HG03103 (cell line): ENCODE data around the gene NFATC2.

Experiments
- ATAC-seq: cut with Tn5 transposase; IDR thresholded peaks from one replicate; pipeline ENCODE4 v1.9.1; 2021; ENCODE audit warnings: low read depth; ENCODE audit not compliant: unreplicated experiment

NFATC2 gene

DNA sequence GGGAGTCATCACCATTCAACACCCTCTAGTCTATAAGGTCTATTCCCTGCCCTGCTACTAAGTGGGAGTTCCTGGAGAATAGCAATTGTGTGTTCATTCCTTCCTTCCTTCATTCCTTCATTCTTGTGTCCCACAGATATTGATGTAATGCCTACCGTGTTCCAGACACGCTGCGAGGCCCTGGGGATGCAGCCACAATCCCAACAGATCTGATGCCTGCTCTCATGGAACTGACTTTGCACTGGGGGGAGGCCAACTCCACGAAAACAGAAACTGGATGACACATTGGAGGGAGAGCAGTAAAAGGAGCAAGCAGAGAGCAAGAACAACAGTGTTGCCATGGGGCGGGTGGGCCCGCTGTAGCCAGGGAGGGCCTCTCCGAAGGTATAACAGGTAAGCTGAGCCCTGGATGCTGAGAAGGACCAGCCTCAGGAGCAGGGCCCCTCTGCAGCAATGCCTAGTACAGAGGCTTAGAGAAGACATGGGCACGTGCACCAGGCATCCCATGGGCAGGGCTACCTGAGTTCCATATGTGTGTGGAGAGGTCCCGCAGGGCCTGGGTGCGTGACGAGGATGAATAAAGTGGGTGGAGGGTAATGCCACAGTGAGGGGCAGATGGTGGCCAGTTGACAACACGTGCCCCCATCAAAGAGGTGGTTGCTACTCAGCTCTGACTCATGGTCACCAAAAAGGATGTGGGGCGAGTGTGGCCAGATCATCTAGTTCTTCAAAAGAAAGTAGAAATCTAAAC lies 173.9 kb downstream of the NFATC2 start:
- no peak for ATAC-seq

DNA sequence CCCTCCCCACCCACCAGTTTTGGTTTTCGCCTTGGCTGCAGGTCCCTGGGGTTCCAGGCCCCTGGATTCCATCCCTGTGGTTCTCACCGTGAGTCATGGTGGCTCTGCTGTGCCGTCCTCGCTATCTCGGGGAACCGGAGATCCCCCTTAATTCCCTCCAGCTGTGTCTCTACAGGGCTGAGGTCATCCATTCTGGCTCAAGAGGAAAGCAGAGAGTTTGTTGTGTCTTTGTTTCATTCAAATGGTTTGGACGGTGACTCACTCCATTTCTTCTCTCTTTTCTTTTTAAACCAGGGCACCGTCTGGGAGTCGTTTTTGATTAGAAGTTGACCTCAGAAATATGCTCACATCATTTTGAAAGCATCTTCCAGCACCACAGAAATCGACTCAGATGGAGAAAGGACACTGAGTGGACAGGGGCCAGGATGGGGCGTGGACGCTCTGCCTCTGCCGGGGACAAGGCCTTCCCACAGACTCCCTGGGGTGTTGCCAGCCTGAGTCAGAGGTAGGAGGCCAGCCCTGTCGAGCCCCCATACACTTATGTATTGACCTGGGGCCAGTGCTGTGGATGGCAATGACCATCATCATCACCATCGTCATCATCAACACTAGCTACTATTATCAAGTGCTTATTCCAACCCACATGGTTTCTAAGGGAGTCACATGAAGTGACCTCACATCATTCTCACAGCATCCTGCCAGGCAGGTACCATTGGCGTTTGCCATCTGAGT lies 176.2 kb downstream of the NFATC2 start:
- ATAC-seq: no peak

GRCh38 chr20:51365670-51366069 lies 176.8 kb downstream of the NFATC2 start:
- no peak for ATAC-seq

- ATAC-seq: no peak
Observed at GRCh38 chr20:51363813-51364212, 178.7 kb downstream of the NFATC2 start.

DNA sequence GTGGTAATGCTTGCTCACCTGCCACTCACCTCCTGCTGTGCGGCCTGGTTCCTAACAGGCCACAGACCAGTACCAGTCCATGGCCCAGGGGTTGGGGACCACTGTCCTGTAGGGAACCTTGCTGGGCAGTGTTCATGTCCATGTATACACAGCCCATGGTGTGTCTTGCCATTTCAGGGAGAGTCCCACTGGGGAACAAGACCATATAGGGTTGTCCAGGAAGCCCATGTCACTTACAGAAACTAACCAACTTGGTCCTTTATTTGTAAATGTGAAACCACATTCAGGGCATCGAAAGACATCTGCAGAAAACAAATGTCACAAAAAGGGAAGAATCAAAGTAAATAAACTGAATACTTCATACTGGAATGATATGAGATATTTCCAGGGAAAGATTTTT lies 179.1 kb downstream of the NFATC2 start:
- ATAC-seq: peak; percentile 90

DNA sequence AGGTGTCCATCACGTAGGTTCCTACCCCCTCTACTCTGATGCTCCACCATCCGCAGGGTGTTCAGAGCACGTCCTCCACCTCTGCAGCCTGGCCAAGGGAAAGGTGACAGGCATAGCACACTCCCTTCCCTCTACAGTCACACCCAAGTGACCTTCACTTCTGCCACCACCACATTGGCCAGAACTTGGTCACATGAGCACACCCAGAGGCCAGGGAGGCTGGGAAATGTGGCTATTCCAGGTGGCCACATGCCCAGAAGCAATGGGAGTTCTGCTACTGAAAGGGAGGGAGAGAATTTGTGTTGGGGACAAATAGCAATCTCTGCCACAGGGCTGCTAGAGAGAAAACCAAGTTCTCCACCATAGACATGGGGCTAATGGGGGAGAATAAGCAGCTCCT lies 180.3 kb downstream of the NFATC2 start:
- no peak for ATAC-seq

DNA sequence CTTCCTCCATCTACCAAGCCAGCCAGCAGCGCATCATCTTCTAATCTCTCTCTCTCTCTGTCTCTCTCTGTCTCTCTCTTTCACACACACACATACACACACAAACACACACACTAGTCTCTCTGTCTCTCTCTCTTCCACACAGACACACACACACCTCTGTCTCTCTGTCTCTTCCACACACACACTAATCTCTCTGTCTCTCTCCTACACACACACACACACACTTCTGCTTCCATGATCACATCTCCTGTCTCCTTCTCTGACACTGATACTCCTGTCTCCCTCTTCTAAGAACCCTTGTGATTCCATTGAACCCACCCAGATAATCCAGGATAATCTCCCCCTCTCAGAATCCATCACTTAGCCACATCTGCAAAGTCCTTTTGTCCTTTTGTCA lies 181.3 kb downstream of the NFATC2 start:
- ATAC-seq: no peak

GRCh38 chr20:51360451-51361201 lies 181.9 kb downstream of the NFATC2 start:
- no peak for ATAC-seq

DNA sequence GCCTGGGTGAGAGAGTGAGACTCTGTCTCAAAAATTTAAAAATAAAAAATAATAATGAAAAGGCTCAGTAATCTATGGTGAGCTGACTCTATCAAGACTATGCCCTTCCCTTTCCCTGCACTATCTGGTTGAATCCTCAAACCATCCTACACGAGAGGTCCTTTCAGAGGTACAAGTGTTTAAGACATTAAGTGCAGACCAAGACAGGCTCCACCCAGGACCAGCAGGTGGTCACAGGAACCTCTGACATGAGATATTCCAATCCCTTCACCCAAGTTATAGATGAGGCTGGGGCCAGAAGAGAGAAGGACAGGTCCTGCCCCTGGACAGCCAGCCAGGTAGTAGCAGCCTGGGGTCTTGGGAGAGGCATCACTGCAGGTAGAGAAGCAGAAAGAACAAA lies 182.6 kb downstream of the NFATC2 start:
- ATAC-seq: no peak

- no peak for ATAC-seq
Observed at GRCh38 chr20:51359401-51359800, 183.1 kb downstream of the NFATC2 start.

GRCh38 chr20:51358032-51358724 lies 184.3 kb downstream of the NFATC2 start:
- ATAC-seq: no peak

DNA sequence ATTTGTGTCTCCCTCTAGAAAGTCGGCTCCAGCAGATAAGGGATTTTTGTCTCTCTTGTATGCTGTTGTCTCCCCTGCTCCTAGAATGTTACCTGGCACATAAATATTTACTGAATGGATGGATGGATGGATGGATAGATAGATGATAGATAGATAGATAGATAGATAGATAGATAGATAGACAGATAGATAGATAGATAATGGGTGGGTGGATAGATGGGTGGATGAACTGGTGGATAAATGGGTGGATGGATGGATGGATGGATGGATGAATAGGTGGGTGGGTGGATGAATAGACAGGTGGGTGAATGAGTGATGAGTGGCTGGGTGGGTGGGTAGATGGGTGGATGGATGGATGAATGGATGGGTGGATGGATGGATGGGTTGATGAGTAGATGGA lies 185.0 kb downstream of the NFATC2 start:
- ATAC-seq: no peak

DNA sequence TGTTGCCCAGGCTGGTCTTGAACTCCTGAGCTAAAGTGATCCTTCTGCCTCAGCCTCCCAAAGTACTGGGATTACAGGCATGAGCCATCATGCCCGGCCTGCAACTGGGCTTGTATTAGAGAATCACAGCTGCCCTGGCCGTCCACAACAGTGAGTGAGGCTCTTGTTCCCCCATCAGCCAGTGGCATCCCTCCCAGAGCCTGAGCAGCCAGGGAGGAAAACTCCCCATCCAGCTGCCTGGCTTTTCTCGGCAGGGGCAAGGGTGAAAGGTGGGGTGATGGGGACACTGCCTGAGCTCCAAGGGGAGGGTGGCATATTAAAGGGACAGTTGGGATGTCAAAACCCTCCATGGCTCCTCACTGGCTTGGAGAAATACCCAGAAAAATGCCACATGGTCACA lies 185.6 kb downstream of the NFATC2 start:
- no peak for ATAC-seq

DNA sequence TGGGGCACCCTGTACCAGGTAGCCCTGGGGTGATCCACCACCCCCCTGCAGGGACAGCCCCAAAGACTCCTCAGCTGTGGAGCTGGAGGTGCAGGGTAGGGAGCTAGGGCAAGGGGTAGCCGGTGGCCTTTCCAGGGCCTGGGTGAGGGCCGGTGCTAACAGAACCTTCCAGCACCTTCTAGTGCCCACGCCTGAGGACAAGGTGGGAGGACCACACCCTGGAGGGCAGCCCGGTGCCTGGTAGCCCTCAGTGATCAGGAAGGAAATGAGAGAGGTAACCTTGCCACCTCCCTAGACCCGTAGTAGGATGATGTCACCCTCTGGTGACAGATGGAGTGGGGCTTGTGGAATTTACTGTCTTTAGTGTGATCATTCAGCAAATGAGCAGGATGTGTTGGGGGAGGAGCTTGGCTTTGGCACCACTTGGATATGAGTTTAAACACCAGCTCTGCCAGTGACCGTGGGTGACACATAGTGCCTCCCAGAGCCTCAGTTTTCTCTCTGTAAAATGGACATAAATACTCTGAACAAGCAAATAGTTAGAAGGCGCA lies 187.7 kb downstream of the NFATC2 start:
- no peak for ATAC-seq

DNA sequence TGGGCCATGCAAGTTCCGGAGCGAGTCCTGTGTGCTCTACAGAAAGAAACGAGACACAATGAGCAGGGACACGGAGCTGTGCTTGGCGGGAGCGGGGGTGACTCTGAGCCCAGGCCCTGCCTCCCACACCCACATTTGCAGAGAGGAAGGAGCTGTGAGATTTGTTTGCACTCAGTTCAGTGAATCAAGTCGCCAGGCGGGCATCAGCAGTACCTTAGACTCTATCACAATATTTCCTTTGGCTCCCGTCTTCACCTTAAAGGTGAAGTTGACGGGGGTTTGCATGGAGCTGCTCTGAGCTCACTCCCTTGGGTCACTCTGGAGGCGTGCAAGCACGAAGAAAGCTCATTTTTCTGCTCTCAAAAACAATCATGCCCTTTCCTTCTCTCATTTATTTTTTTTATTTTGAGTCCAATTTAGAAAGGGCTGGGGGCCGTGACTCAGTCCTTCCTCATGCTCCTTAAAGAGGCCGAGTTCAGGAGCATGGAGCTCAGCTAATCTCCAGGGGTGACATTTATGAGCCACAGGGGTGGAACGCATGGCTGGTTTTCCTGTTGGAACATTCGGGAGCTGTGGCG lies 188.2 kb downstream of the NFATC2 start:
- ATAC-seq: no peak

- no peak for ATAC-seq
Observed at GRCh38 chr20:51353491-51353890, 189.0 kb downstream of the NFATC2 start.

- ATAC-seq: no peak
Observed at GRCh38 chr20:51352791-51353190, 189.7 kb downstream of the NFATC2 start.

DNA sequence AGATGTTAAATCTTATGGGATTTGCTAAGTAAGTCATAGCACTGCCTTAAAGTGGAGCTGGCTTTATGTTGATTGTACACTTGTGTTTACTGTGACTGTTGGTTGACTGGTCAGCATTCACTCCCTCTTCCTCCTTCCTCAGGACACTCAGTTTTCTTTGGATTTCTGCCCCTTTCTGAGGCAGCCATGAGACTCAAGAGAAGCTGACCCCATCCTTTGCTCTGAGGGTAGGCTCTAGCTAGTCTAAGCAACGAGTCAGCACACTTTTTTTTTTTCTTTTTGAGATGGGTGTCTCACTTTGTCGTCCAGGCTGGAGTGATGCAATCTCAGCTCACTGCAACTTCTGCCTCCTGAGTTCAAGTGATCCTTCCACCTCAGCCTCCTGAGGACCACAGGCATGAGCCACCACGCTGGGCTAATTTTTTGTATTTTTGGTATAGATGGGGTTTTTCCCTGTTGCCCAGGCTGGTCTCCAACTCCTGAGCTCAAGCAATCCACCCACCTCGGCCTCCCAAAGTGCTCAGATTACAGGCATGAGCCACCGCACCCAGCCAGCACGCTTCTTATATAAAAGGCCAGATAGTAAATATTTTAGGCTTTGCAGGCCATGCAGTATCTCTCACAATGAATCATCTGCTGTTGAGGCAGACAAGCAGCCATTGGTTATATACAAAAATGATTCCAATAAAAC lies 191.4 kb downstream of the NFATC2 start:
- ATAC-seq: no peak

GRCh38 chr20:51348876-51349275 lies 193.6 kb downstream of the NFATC2 start:
- no peak for ATAC-seq

DNA sequence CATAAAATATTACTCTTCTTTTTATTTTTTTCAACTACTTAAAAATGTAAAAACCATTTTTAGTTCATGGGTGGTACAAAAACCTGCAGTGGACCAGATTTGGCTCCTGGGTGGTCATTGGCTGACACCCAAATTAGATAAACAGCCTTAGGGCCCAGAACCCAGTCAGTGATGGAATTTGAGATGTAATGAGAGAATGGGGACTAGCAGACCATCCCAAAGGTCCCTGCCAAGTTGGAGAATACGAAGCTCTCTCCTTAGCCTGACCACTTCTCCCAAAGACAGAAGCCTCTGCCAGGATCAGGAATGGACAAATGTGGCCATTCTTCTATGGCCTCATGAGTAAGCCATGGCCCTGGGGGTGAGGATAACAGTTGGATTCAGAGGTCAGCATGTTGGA lies 194.7 kb downstream of the NFATC2 start:
- ATAC-seq: no peak
